OCI-LY7 (cell line): Measurements from ENCODE around the gene NCK2. TPM values are rescaled to one million over a fixed set of nuclear protein-coding genes. Genes with fewer than 3 reads are reported as not detected.

Source experiments
- BruUV-seq: library from RNA; stranded (reverse); fragments of 400-500 nt; replicated peaks from 2 replicates; lab custom pipeline; 2021; lab: Mats Ljungman, UMichigan
- CTCF ChIA-PET: fragments of 300-600 bp; sonication (Branson Sonifier 250); formaldehyde crosslinking; loops from one replicate; lab custom pipeline; 2022; ENCODE audit warnings: antibody characterized with exemption; ENCODE audit not compliant: unreplicated experiment; lab: Charles Lee
- POLR2A ChIA-PET: fragments of 300-600 bp; sonication (Branson Sonifier 250); formaldehyde crosslinking; loops from one replicate; lab custom pipeline; 2022; ENCODE audit warnings: antibody characterized with exemption; lab: Charles Lee
- DNase-seq: peaks from one replicate; pipeline ENCODE4 v3.0.0-alpha.2; 2015; ENCODE audit warnings: low spot score
- H2AFZ ChIP-seq: fragments of 200-600 bp; sonication (generic), shearing (Covaris generic); 2 replicates; pipeline ENCODE4 v1.6.1; 2014; ENCODE audit warnings: mild to moderate bottlenecking, antibody characterized with exemption, low read length, moderate library complexity
- H3K27ac ChIP-seq: fragments of 200-600 bp; sonication (generic); 2 replicates; pipeline ENCODE4 v1.5.1; 2014; ENCODE audit warnings: mixed run types, low read depth, mild to moderate bottlenecking, moderate library complexity, low read length, inconsistent platforms; ENCODE audit not compliant: poor library complexity, severe bottlenecking
- H3K36me3 ChIP-seq: fragments of 200-600 bp; sonication (generic); 2 replicates; pipeline ENCODE4 v1.6.1; 2014; ENCODE audit warnings: mild to moderate bottlenecking, antibody characterized with exemption, low read length, moderate library complexity, mixed read lengths; ENCODE audit not compliant: insufficient read depth
- H3K4me1 ChIP-seq: fragments of 200-600 bp; sonication (generic); 2 replicates; pipeline ENCODE4 v1.5.1; 2014; ENCODE audit warnings: mild to moderate bottlenecking, low read length; ENCODE audit not compliant: insufficient read depth, poor library complexity, severe bottlenecking
- H3K4me2 ChIP-seq: fragments of 200-600 bp; sonication (generic); 2 replicates; pipeline ENCODE4 v1.6.1; 2014; ENCODE audit warnings: mild to moderate bottlenecking, low read length
- H3K4me3 ChIP-seq: fragments of 200-600 bp; sonication (generic); 2 replicates; pipeline ENCODE4 v1.5.1; 2014; ENCODE audit warnings: mild to moderate bottlenecking, low read depth, low read length; ENCODE audit not compliant: poor library complexity, severe bottlenecking
- H3K79me2 ChIP-seq: fragments of 200-600 bp; sonication (generic); 2 replicates; pipeline ENCODE4 v1.6.1; 2016; ENCODE audit warnings: low read depth, mild to moderate bottlenecking, low read length, moderate library complexity, mixed read lengths; ENCODE audit not compliant: insufficient read depth
- H3K9me2 ChIP-seq: fragments of 200-600 bp; sonication (generic); 2 replicates; pipeline ENCODE4 v1.6.1; 2016; ENCODE audit warnings: mild to moderate bottlenecking, low read length, mixed read lengths; ENCODE audit not compliant: insufficient read depth
- H3K9me3 ChIP-seq: fragments of 200-600 bp; sonication (generic); 2 replicates; pipeline ENCODE4 v1.6.1; 2014; ENCODE audit warnings: mild to moderate bottlenecking, mixed run types, low read length, mixed read lengths
- H4K20me1 ChIP-seq: fragments of 200-600 bp; sonication (generic); 2 replicates; pipeline ENCODE4 v1.6.1; 2014; ENCODE audit warnings: mild to moderate bottlenecking, antibody characterized with exemption, low read length, moderate library complexity, mixed read lengths; ENCODE audit not compliant: insufficient read depth
- CTCF ChIP-seq: fragments of 200-600 bp; sonication (generic); conservative IDR thresholded peaks from 2 replicates; pipeline ENCODE4 v1.5.1; 2014; ENCODE audit warnings: mild to moderate bottlenecking, antibody characterized with exemption, low read length, moderate library complexity, mixed read lengths
- EZH2phosphoT487 ChIP-seq: fragments of 200-600 bp; sonication (generic); IDR thresholded peaks from 2 replicates; pipeline ENCODE4 v1.6.1; 2018; ENCODE audit warnings: low read depth, borderline replicate concordance, mild to moderate bottlenecking, mixed run types, antibody characterized with exemption, low read length, moderate library complexity, mixed read lengths
- intact Hi-C: fragments of 100-400 bp; cut with micrococcal nuclease; formaldehyde crosslinking; loops from one replicate; pipeline ENCODE4 v1.10.0; 2022; ENCODE audit not compliant: unreplicated experiment
- total RNA-seq, 2 experiments: library from RNA; depleted of rRNA in 1 of 2; stranded (reverse); fragments of >200 nt in 1 of 2; shearing (Covaris generic) in 1 of 2; gene quantifications; 2 replicates each; pipeline ENCODE4 v1.2.3, GENCODE V29; 2014 to 2022

Gene NCK2
- total RNA-seq, 2 experiments from 2014 or later: 23.4 to 34.2 TPM

- no TSS peak for BruUV-seq
- no peaks in the 10 kb centered on the region for H4K20me1 ChIP-seq
- no peaks in the 10 kb centered on the region for H3K9me2 ChIP-seq
- CTCF ChIA-PET: no interaction called here
- no peak overlapping the region for H3K4me3 ChIP-seq
- no peak overlapping the region for H3K27ac ChIP-seq
- no peak overlapping the region for H2AFZ ChIP-seq
- no peak overlapping the region for H3K4me2 ChIP-seq
- no peaks in the 10 kb centered on the region for H3K9me3 ChIP-seq
- no peak for DNase-seq
- intact Hi-C loops: no loop called here
- POLR2A ChIA-PET: interaction anchor here (1.3 kb wide), 2 partner anchors 22 to 86 kb away, joined by 3 to 5 read pairs; no protein-coding TSS in a partner anchor
- TF ChIP-seq CTCF: no peak
- H3K79me2 ChIP-seq: no peaks in the 10 kb centered on the region
- peaks cover 14% of the 10 kb centered on the region for H3K36me3 ChIP-seq
- peaks cover 11% of the 10 kb centered on the region for H3K4me1 ChIP-seq
Measured at GRCh38 chr2:105820691-105821090, 76.0 kb downstream of the NCK2 start.

GRCh38 chr2:105821428-105822125 lies 76.9 kb downstream of the NCK2 start:
- H3K79me2 ChIP-seq: no peaks in the 10 kb centered on the region
- TF ChIP-seq CTCF (no peak), EZH2phosphoT487 (no peak)
- no peaks in the 10 kb centered on the region for H3K9me3 ChIP-seq
- no peak overlapping the region for H2AFZ ChIP-seq
- intact Hi-C loops: no loop called here
- no peaks in the 10 kb centered on the region for H4K20me1 ChIP-seq
- no peaks in the 10 kb centered on the region for H3K9me2 ChIP-seq
- H3K36me3 ChIP-seq: peaks cover 9% of the 10 kb centered on the region
- ChIA-PET CTCF (no interaction called here), POLR2A (interaction anchor here (1.3 kb wide), 2 partner anchors 23 to 85 kb away, joined by 3 to 5 read pairs; no protein-coding TSS in a partner anchor)
- H3K27ac ChIP-seq: no peak overlapping the region
- no peak overlapping the region for H3K4me3 ChIP-seq
- H3K4me2 ChIP-seq: no peak overlapping the region
- H3K4me1 ChIP-seq: peaks cover 11% of the 10 kb centered on the region
- BruUV-seq: no TSS peak
- no peak for DNase-seq

- no peak overlapping the region for H3K4me2 ChIP-seq
- no TSS peak for BruUV-seq
- H3K27ac ChIP-seq: no peak overlapping the region
- no peak overlapping the region for H3K4me3 ChIP-seq
- H3K9me3 ChIP-seq: no peaks in the 10 kb centered on the region
- peaks cover 10% of the 10 kb centered on the region for H3K4me1 ChIP-seq
- TF ChIP-seq CTCF (no peak), EZH2phosphoT487 (no peak)
- no peaks in the 10 kb centered on the region for H3K79me2 ChIP-seq
- no peak for DNase-seq
- H2AFZ ChIP-seq: no peak overlapping the region
- intact Hi-C loops: no loop called here
- POLR2A ChIA-PET: no interaction called here
- CTCF ChIA-PET: no interaction called here
- no peaks in the 10 kb centered on the region for H3K9me2 ChIP-seq
- no peaks in the 10 kb centered on the region for H4K20me1 ChIP-seq
- peaks cover 3% of the 10 kb centered on the region for H3K36me3 ChIP-seq
Measured at GRCh38 chr2:105822186-105822585, 77.5 kb downstream of the NCK2 start.
